Right lobe of liver (tissue), 6 donors: ENCODE data around the gene SLC18A2. TPM values are rescaled to one million over a fixed set of nuclear protein-coding genes. Genes with fewer than 3 reads are reported as not detected.
"Not testable (repeated sequence)": the region's sequence is repeated elsewhere in the genome, so short reads cannot be mapped to it uniquely, and the experiment has no call there.

ENCODE experiments used
- ATAC-seq, 4 donors: fragments of 200-7000 bp; cut with Tn5 transposase; one replicate each; pipeline ENCODE4 v1.9.1; 2020; ENCODE audit warnings: mild to moderate bottlenecking in 4 of 4, moderate library complexity in 4 of 4
- DNase-seq, 3 donors: peaks; one replicate each; pipeline ENCODE4 v3.0.0-alpha.2; 2020
- H3K27ac ChIP-seq, 3 donors: fragments of 200-600 bp; one replicate each; pipeline ENCODE4 v1.8.0; 2022
- H3K27me3 ChIP-seq, 2 donors: fragments of 200-600 bp; one replicate each; pipeline ENCODE4 v1.8.0; 2022
- H3K36me3 ChIP-seq, 4 donors: fragments of 200-600 bp; sonication (generic) in 1 of 4; one replicate each; pipeline versions ENCODE4 v1.5.1 to v1.8.0; 2017 to 2022; ENCODE audit warnings: control low read depth in 1 of 4
- H3K4me1 ChIP-seq, 4 donors: fragments of 200-600 bp; sonication (generic) in 1 of 4; one replicate each; pipeline versions ENCODE4 v1.5.1 to v1.8.0; 2017 to 2022; ENCODE audit warnings: control low read depth in 1 of 4
- H3K4me3 ChIP-seq, 3 donors: fragments of 200-600 bp; one replicate each; pipeline ENCODE4 v1.8.0; 2022
- H3K9me3 ChIP-seq, 4 donors: fragments of 200-600 bp; sonication (generic) in 1 of 4; one replicate each; pipeline versions ENCODE4 v1.5.1 to v1.8.0; 2017 to 2022; ENCODE audit warnings: control low read depth in 1 of 4
- POLR2A ChIP-seq: fragments of 450-650 bp; IDR thresholded peaks from one replicate; pipeline ENCODE4 v1.6.1; 2017; ENCODE audit warnings: antibody characterized with exemption, mild to moderate bottlenecking
- WGBS: methylation state at CpG from one replicate; pipeline ENCODE4 v1.1.6; 2018; ENCODE audit warnings: low coverage, low lambda C conversion rate; ENCODE audit not compliant: insufficient coverage; ENCODE audit errors: missing lambda C conversion rate; 5-methylcytosine and 5-hydroxymethylcytosine counted together
- intact Hi-C, 2 donors: fragments of 100-400 bp; cut with DNase I; formaldehyde crosslinking; loops; one replicate each; pipeline versions ENCODE4 v1.11.2 to v1.14.1; 2022
- total RNA-seq, 6 experiments: library from RNA; depleted of rRNA in 2 of 6; stranded (reverse); fragments of >200 nt in 2 of 6; fragmentation: NEBNext Ultra II Directional in 3 of 6; extraction: Animal tissue kit (Norgen Biotek cat#: 25700) in 3 of 6; gene quantifications; one replicate each; pipeline versions ENCODE4 v1.1.0 to v1.2.4, GENCODE V29; 2016 to 2023
- TF ChIP-seq, protein P1 (sequence below), 4 donors: fragments of 200-600 bp in 3 of 4; fragments of 450-650 bp in 1 of 4; IDR thresholded peaks; one replicate each; pipeline versions ENCODE4 v1.5.1 to v1.8.0; 2016 to 2022; ENCODE audit warnings: antibody characterized with exemption in 4 of 4, mild to moderate bottlenecking in 2 of 4
- donor health status: DM: no; HTN: yes; CAD: no.
- donor health status: DM: no; HTN: no; CAD: no.
- donor health status: DM: no; HTN: no; CAD: no.
- donor health status: DM: no; HTN: yes; CAD: no.
- donor health status: DM: no; HTN: yes; CAD: no.

The SLC18A2 gene
- total RNA-seq, 6 experiments from 2014 or later = 0.04 to 1.1 (median 0.20) TPM

DNA sequence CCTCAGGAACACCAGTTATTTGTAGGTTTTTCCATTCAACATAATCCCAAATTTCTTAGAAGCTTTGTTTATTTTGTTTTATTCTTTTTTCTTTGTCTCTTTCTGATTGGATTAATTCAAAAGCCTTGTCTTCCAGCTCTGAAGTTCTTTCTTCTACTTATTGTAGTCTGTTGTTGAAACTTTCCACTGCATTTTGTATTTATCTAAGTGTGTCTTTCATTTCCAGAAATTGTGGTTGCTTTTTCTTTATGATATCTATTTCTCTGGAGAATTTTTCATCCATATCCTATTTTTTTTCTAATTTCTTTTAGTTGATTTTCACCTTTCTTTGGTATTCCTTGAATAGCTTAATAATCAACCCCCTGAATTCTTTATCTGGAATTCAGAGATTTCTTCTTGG is 58.5 kb downstream of the SLC18A2 start:
- DNase-seq (no peak), ATAC-seq (no peak)
- H3K9me3 ChIP-seq = no peaks in the 10 kb centered on the region
- no peaks in the 10 kb centered on the region for H3K27me3 ChIP-seq
- H3K36me3 ChIP-seq = no peaks in the 10 kb centered on the region
- H3K4me3 ChIP-seq = no peak overlapping the region
- no peaks in the 10 kb centered on the region for H3K4me1 ChIP-seq
- intact Hi-C loops = no loop called here
- TF ChIP-seq, protein P1, sequence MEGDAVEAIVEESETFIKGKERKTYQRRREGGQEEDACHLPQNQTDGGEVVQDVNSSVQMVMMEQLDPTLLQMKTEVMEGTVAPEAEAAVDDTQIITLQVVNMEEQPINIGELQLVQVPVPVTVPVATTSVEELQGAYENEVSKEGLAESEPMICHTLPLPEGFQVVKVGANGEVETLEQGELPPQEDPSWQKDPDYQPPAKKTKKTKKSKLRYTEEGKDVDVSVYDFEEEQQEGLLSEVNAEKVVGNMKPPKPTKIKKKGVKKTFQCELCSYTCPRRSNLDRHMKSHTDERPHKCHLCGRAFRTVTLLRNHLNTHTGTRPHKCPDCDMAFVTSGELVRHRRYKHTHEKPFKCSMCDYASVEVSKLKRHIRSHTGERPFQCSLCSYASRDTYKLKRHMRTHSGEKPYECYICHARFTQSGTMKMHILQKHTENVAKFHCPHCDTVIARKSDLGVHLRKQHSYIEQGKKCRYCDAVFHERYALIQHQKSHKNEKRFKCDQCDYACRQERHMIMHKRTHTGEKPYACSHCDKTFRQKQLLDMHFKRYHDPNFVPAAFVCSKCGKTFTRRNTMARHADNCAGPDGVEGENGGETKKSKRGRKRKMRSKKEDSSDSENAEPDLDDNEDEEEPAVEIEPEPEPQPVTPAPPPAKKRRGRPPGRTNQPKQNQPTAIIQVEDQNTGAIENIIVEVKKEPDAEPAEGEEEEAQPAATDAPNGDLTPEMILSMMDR (IDR thresholded peaks at IDR 0.05) = no peak
- no peak for TF ChIP-seq POLR2A
- H3K27ac ChIP-seq = no peak overlapping the region

DNA sequence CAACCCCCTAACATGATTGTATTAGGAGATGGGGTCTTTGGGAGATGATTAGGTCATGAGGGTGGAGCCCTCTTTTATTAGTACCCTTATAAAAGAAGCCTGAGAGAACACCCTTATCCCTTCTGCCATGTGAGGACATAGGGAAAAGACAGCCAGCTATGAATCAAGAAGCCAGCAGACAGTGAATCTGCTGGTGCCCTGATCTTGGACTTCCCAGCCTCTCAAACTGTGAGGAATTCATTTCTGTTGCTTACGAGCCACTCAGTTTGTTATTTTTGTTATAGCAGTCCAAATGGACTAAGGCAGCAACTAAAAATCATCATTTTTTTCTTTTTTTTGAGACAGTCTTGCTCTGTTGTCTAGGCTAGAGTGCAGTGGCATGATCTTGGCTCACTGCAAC is 59.8 kb downstream of the SLC18A2 start:
- no peaks in the 10 kb centered on the region for H3K27me3 ChIP-seq
- H3K4me1 ChIP-seq = no peaks in the 10 kb centered on the region
- H3K9me3 ChIP-seq = no peaks in the 10 kb centered on the region
- DNase-seq = no peak
- H3K27ac ChIP-seq = no peak overlapping the region
- TF ChIP-seq POLR2A = no peak
- TF ChIP-seq, protein P1 (IDR thresholded peaks at IDR 0.05) = no peak
- WGBS = 100% methylated on average over 1 of the region's 1 CpG
- H3K4me3 ChIP-seq = no peak overlapping the region
- no peaks in the 10 kb centered on the region for H3K36me3 ChIP-seq
- intact Hi-C loops = no loop called here
- ATAC-seq = no peak

DNA sequence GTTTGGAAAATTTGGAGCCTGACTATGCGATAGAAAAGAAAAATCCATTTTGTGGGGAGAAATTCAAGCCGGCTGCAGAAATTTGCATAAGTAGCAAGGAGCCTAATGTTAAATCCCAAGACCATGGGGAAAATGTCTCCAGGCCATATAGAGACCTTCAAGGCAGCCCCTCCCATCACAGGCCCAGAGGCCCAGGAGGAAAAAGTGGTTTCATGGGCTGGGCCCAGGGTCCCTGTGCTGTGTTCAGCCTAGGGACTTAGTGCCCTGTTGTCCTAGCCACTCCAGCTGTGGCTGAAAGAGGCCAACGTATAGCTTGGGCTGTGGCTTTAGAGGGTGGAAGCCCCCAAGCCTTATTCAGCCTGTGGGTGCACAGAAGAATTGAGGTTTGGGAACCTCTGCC is 62.5 kb downstream of the SLC18A2 start:
- H3K27me3 ChIP-seq, H3K36me3 ChIP-seq, H3K4me3 ChIP-seq, intact Hi-C loops, ATAC-seq, H3K9me3 ChIP-seq, H3K4me1 ChIP-seq, H3K27ac ChIP-seq, DNase-seq: not testable (repeated sequence)
- 93% methylated on average over 2 of the region's 3 CpGs for WGBS

DNA sequence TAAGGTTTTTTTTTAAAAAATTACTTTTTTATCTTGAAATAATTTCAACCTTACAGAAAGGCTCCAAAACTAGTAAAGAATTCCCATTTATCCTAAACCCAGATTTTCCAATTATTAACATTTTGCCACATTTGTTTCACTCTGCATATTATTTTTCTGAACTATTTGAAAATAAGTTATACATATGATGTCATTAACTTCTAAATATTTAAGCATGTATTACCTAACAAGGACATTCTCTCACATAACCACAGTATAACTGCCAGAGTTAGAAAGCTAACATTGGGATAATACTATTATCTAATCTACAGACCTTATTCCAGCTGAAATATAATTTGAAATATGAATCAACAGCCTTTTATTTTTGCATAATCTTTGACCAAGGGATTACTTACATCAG is 65.8 kb downstream of the SLC18A2 start:
- Histone ChIP-seq H3K9me3 (no peaks in the 10 kb centered on the region), H3K4me1 (no peaks in the 10 kb centered on the region), H3K27ac (no peak overlapping the region), H3K27me3 (no peaks in the 10 kb centered on the region), H3K4me3 (no peak overlapping the region), H3K36me3 (no peaks in the 10 kb centered on the region)
- ATAC-seq (no peak), DNase-seq (no peak)
- intact Hi-C loops = no loop called here
- TF ChIP-seq, protein P1 (IDR thresholded peaks at IDR 0.05) = no peak
- TF ChIP-seq POLR2A = no peak

DNA sequence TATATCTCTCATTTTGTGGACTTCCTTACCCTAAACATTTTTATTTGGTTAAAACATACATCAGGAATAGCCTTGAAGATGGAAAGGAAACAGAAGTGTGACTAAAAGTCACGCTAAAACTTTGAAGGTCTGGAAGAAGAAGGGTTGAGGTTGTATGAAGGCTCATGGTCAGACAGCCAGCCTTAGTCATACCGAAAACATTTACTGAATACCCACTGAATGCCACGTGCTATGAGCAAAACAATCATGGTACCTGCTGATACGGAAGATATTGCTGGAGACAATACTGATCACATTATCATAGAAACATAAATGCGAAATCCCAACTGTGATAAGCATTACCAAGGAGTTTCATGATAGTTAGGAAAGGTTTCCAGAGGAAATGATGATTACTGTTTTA is 70.3 kb downstream of the SLC18A2 start:
- Histone ChIP-seq H3K9me3 (no peaks in the 10 kb centered on the region), H3K4me3 (no peak overlapping the region), H3K4me1 (no peaks in the 10 kb centered on the region), H3K36me3 (no peaks in the 10 kb centered on the region), H3K27me3 (no peaks in the 10 kb centered on the region), H3K27ac (no peak overlapping the region)
- WGBS = 95% methylated on average over 5 of the region's 5 CpGs
- intact Hi-C loops = no loop called here
- ATAC-seq (no peak), DNase-seq (no peak)
- no peak for TF ChIP-seq POLR2A
- TF ChIP-seq, protein P1 (IDR thresholded peaks at IDR 0.05) = no peak
